HG02938 (cell line): ENCODE data around the gene CRPPA.

Experiments used
- ATAC-seq: cut with Tn5 transposase; IDR thresholded peaks from one replicate; pipeline ENCODE4 v1.9.1; 2021; ENCODE audit warnings: mild to moderate bottlenecking, moderate library complexity; ENCODE audit not compliant: unreplicated experiment

CRPPA gene

GRCh38 chr7:16423761-16424160 is 2.4 kb upstream of the CRPPA start:
- ATAC-seq = no peak

GRCh38 chr7:16422917-16423316 is 1.6 kb upstream of the CRPPA start:
- no peak for ATAC-seq

- no peak for ATAC-seq
Measured at GRCh38 chr7:16422103-16422435, 731 bp upstream of the CRPPA start.

GRCh38 chr7:16420649-16421332 is 547 bp downstream of the CRPPA start:
- ATAC-seq = peak; percentile 88

- ATAC-seq = no peak
Measured at GRCh38 chr7:16420329-16420648, 1.0 kb downstream of the CRPPA start.

GRCh38 chr7:16419859-16420258 is 1.5 kb downstream of the CRPPA start:
- no peak for ATAC-seq

GRCh38 chr7:16419126-16419525 is 2.2 kb downstream of the CRPPA start:
- ATAC-seq = no peak

GRCh38 chr7:16417906-16418305 is 3.4 kb downstream of the CRPPA start:
- ATAC-seq = no peak

- no peak for ATAC-seq
Measured at GRCh38 chr7:16416289-16417282, 4.8 kb downstream of the CRPPA start.

GRCh38 chr7:16412274-16413254 is 8.8 kb downstream of the CRPPA start:
- no peak for ATAC-seq

GRCh38 chr7:16411391-16411790 is 9.9 kb downstream of the CRPPA start:
- no peak for ATAC-seq

GRCh38 chr7:16409777-16410176 is 11.6 kb downstream of the CRPPA start:
- ATAC-seq = no peak

GRCh38 chr7:16404636-16405035 is 16.7 kb downstream of the CRPPA start:
- peak; percentile 58 for ATAC-seq

- ATAC-seq = no peak
Measured at GRCh38 chr7:16403475-16403874, 17.9 kb downstream of the CRPPA start.

GRCh38 chr7:16402940-16403339 is 18.4 kb downstream of the CRPPA start:
- no peak for ATAC-seq

- ATAC-seq = no peak
Measured at GRCh38 chr7:16402091-16402490, 19.2 kb downstream of the CRPPA start.

- no peak for ATAC-seq
Measured at GRCh38 chr7:16400893-16401275, 20.5 kb downstream of the CRPPA start.

GRCh38 chr7:16399916-16400892 is 21.1 kb downstream of the CRPPA start:
- ATAC-seq = no peak

- no peak for ATAC-seq
Measured at GRCh38 chr7:16399265-16399831, 22.0 kb downstream of the CRPPA start.
